ENCODE data around the gene JAKMIP2. TPM values are rescaled to one million over a fixed set of nuclear protein-coding genes. Genes with fewer than 3 reads are reported as not detected.

The JAKMIP2 gene
- total and polyA plus RNA-seq, 7 donors, result 0.01 to 0.08 (median 0.06) TPM; not detected in 2

DNA sequence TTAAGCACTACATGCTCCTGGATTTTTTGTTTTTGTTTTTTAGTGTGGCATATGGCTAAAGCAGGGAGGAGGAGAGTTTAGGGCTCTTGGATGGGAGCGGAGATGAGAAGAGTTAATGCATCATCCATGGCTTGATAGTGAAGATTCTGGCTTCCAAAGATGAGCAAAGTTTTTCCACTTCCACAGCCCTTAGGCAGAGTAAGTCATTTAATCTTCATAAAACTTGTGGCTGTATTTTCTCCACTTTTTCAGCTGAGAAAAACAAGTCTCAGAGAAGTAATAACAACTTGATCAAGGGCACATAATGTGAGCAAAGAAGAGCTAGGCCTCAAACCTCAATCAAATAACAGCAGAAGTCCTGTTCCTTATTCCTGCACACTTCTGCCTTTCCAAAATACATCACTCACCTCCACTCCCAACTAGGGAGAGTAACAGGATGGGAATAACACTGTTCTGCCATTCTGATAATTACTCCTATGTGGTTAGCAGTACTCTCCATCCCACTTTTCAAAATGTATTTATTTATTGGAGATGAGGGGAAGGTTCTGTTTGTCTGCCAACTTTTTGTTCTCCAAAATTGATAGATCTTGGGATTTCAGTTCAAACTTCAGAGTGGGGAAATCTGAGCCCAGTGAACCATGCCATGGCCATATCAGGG, 218.9 kb downstream of the JAKMIP2 start:
- DNase-seq, result no peak
- intact Hi-C loops (cut with DNase I), result loop anchor here (5.0 kb wide), 2 partner anchors 111 to 156 kb away; no protein-coding TSS in a partner anchor
- WGBS, 3 donors, result 63 to 82% (median 79%) methylated on average over 1 of the region's 1 CpG
- Histone ChIP-seq H3K27me3 (ENCODE audit: insufficient read depth in 3 of 3, low read length in 2 of 3) (no peaks in the 10 kb centered on the region), H3K4me3 (no peak overlapping the region), H3K9me3 (no peaks in the 10 kb centered on the region), H3K27ac (no peak overlapping the region), H3K36me3 (ENCODE audit: insufficient read depth in 1 of 2, low read depth in 1 of 2) (no peaks in the 10 kb centered on the region), H3K4me1 (no peaks in the 10 kb centered on the region)
- ATAC-seq, result no peak
- TF ChIP-seq CTCF (IDR thresholded peaks at IDR 0.05), result no peak

GRCh38 chr5:147561435-147561834, 221.1 kb downstream of the JAKMIP2 start:
- H3K27ac ChIP-seq, result no peak overlapping the region
- intact Hi-C loops (cut with DNase I), result loop anchor here (5.0 kb wide), 2 partner anchors 109 to 154 kb away; no protein-coding TSS in a partner anchor
- H3K4me1 ChIP-seq, result no peaks in the 10 kb centered on the region
- no peak for TF ChIP-seq CTCF (IDR thresholded peaks at IDR 0.05)
- no peak for DNase-seq
- H3K36me3 ChIP-seq (ENCODE audit: insufficient read depth in 1 of 2, low read depth in 1 of 2), result no peaks in the 10 kb centered on the region
- no peak for ATAC-seq
- H3K27me3 ChIP-seq (ENCODE audit: insufficient read depth in 3 of 3, low read length in 2 of 3), result no peaks in the 10 kb centered on the region
- H3K9me3 ChIP-seq, result no peaks in the 10 kb centered on the region
- WGBS, 3 donors, result 92 to 95% (median 95%) methylated on average over 2 of the region's 2 CpGs
- no peak overlapping the region for H3K4me3 ChIP-seq

GRCh38 chr5:147560718-147561331, 221.7 kb downstream of the JAKMIP2 start:
- H3K27ac ChIP-seq, result no peak overlapping the region
- DNase-seq (no peak), ATAC-seq (no peak)
- no peaks in the 10 kb centered on the region for H3K27me3 ChIP-seq (ENCODE audit: insufficient read depth in 3 of 3, low read length in 2 of 3)
- H3K36me3 ChIP-seq (ENCODE audit: insufficient read depth in 1 of 2, low read depth in 1 of 2), result no peaks in the 10 kb centered on the region
- TF ChIP-seq CTCF (IDR thresholded peaks at IDR 0.05), result no peak
- WGBS, 3 donors, result 84 to 90% (median 87%) methylated on average over 2 of the region's 2 CpGs
- H3K4me3 ChIP-seq, result no peak overlapping the region
- H3K4me1 ChIP-seq, result no peaks in the 10 kb centered on the region
- H3K9me3 ChIP-seq, result no peaks in the 10 kb centered on the region
- intact Hi-C loops (cut with DNase I), result loop anchor here (5.0 kb wide), 2 partner anchors 109 to 154 kb away; no protein-coding TSS in a partner anchor

DNA sequence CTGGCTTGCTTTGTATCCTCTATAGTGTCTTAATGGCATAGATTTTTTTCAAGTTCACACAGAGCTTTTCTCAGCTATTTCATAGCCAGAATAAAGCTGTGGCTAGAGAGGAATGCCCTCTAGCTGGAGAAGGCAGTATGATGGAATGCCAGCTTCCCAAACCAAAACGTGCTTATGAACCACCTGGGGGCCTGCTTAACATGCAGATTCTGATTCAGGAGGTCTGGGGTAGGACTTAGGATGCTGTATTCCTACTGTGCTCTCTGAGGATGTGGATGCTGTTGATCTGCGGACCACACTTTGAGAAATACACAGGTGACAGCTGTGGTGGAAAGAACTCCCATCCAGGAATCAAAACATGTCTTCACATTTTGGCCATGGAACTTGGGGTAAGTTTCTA, 222.8 kb downstream of the JAKMIP2 start:
- H3K27ac ChIP-seq, result no peak overlapping the region
- no peaks in the 10 kb centered on the region for H3K4me1 ChIP-seq
- H3K36me3 ChIP-seq (ENCODE audit: insufficient read depth in 1 of 2, low read depth in 1 of 2), result no peaks in the 10 kb centered on the region
- intact Hi-C loops (cut with DNase I), result loop anchor here (1.0 to 5.0 kb wide), 5 partner anchors 52 to 337 kb away; no protein-coding TSS in a partner anchor
- ATAC-seq, result no peak
- 45 to 58% (median 52%) methylated on average over 2 of the region's 2 CpGs for WGBS, 3 donors
- no peak for TF ChIP-seq CTCF (IDR thresholded peaks at IDR 0.05)
- DNase-seq, result no peak
- no peaks in the 10 kb centered on the region for H3K9me3 ChIP-seq
- no peaks in the 10 kb centered on the region for H3K27me3 ChIP-seq (ENCODE audit: insufficient read depth in 3 of 3, low read length in 2 of 3)
- no peak overlapping the region for H3K4me3 ChIP-seq

All from psoas muscle (tissue), 8 donors.